ENCODE results near the gene TCF4.

Gene TCF4

DNA sequence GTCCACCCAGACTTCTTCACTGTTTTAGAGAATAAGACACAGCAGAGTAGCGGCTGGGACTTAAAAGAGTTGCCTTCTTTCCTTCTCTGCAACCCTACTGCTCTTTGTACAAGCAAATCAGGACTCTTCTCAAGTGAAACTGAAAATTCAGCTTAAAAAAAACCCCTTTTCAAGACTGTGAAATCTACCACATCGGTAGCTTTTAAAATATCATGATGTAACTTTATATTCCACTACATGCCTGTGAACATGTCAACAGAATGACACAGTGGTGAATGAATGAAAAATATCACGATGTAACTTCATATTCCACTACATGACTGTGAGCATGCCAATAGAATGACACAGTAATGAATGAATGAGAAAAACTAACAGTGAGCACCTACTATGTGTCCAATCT is 53.4 kb downstream of the TCF4 start:
- DNase-seq (ENCODE audit: low read depth) = peak; percentile 27
- TF ChIP-seq, protein P1, sequence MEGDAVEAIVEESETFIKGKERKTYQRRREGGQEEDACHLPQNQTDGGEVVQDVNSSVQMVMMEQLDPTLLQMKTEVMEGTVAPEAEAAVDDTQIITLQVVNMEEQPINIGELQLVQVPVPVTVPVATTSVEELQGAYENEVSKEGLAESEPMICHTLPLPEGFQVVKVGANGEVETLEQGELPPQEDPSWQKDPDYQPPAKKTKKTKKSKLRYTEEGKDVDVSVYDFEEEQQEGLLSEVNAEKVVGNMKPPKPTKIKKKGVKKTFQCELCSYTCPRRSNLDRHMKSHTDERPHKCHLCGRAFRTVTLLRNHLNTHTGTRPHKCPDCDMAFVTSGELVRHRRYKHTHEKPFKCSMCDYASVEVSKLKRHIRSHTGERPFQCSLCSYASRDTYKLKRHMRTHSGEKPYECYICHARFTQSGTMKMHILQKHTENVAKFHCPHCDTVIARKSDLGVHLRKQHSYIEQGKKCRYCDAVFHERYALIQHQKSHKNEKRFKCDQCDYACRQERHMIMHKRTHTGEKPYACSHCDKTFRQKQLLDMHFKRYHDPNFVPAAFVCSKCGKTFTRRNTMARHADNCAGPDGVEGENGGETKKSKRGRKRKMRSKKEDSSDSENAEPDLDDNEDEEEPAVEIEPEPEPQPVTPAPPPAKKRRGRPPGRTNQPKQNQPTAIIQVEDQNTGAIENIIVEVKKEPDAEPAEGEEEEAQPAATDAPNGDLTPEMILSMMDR (IDR thresholded peaks at IDR 0.05; ENCODE audit: insufficient read depth, low read depth, low read length, missing control alignments) = no peak
- no peak overlapping the region for H3K4me3 ChIP-seq (ENCODE audit: low read length)

DNA sequence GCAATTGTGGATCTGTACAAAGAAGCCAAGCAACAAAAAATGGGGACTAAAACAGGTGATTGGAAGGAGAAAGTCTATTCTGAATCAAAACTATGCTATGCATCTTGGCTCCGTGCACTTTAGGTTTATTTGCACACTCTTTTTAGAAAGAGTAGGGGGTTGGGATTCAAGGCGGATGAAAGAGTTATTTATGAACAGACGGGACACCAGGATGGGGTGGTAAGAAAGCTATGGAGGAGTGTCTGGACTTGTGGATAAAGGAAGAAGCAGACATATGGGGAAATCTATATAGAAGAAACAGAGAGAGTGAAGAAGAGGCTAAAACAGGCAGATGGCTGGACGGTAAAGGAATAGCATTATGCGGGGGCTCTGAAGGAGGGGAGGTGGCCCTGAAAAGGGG is 57.8 kb downstream of the TCF4 start:
- TF ChIP-seq, protein P1 (IDR thresholded peaks at IDR 0.05; ENCODE audit: insufficient read depth, low read depth, low read length, missing control alignments) = no peak
- no peak overlapping the region for H3K4me3 ChIP-seq (ENCODE audit: low read length)
- no peak for DNase-seq (ENCODE audit: low read depth)

DNA sequence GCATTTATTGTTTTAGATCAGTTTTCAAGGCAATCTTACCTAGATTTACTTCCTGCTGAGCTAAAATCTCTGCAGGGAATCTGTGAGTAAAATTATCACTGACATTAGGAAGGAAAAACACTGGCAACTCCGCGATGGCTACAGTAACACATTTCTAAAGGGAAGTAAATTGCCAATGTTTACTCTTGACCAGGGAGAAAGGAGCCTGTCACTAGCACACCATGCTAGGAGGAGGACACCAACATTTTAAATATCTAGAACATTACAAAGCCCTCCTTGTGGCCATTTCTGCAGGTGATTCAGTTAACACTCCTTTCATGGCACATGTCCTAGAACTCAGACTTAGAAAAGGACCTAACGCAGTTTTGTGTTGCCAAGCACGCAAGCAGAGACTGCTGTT is 58.4 kb downstream of the TCF4 start:
- H3K4me3 ChIP-seq (ENCODE audit: low read length) = no peak overlapping the region
- TF ChIP-seq, protein P1 (IDR thresholded peaks at IDR 0.05; ENCODE audit: insufficient read depth, low read depth, low read length, missing control alignments) = no peak
- no peak for DNase-seq (ENCODE audit: low read depth)

DNA sequence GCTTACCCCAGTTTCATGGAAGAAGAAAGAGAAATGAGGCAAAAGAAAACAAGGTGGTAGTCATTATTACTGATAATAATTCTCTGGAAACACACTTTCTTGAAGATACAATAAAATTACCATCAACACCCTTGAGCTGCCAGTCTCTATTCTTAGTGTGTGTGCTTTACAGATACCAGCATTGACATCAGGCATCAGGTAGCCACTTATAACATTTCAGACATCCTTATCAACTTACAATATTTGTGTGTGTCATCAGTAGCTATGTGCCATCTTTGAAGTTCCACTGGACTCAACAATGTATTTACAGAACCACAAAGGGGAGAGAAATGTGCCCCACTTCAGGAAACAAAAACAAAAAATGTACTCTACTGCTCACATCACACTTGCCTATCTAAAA is 62.1 kb downstream of the TCF4 start:
- TF ChIP-seq, protein P1 (IDR thresholded peaks at IDR 0.05; ENCODE audit: insufficient read depth, low read depth, low read length, missing control alignments) = no peak
- no peak for DNase-seq (ENCODE audit: low read depth)
- H3K4me3 ChIP-seq (ENCODE audit: low read length) = no peak overlapping the region

DNA sequence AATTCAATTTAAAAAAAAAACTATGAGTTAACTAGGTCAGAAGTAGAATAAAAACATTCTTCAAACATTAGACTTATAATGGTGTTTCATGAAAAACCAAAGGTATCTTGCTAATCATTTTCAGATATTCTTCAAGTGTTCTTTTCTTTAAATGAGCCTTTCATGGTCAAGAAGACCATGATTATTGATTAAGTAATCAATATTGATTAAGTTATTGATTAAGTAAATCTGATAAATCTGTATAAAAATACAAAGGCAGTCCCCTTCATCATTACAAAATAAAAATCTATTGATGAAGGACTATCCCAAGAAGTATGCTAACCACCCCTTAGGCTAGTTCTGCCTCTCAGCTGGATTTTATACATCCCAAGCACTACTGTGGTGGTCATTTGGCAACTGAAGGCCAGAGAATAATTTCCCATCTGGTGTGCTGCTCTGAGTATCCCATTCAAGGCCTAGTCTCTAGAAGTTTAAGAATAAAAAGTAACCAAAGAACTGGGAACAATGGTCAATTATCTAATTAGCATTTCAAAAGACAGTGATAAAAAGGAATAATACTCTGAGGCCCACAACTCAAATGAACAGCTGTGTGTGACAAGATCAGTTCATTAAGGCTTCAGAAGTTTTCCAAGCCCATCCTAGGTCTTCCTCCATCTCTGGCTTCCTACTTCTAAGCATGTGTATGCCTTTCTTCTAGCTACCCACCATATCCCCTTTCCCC is 63.5 kb downstream of the TCF4 start:
- TF ChIP-seq, protein P1 (IDR thresholded peaks at IDR 0.05; ENCODE audit: insufficient read depth, low read depth, low read length, missing control alignments) = no peak
- DNase-seq (ENCODE audit: low read depth) = no peak
- H3K4me3 ChIP-seq (ENCODE audit: low read length) = no peak overlapping the region

DNA sequence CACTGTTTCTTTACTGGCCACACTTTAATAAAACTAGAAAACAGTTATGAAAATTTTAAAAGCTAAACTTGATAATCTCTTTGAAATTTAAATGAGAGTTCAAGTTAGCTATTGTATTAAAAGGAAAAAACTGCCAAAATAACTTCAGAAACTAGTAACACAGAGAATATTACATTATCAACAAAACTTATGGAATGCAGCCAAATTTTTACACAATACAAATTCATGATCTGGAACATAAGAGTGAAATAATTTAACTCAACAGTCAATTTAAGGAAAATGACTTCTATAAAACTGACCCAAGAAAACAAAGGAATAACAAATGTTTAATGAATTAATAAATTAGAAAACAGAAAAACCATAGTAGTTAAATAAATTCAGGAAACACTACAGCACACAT is 65.0 kb downstream of the TCF4 start:
- TF ChIP-seq, protein P1 (IDR thresholded peaks at IDR 0.05; ENCODE audit: insufficient read depth, low read depth, low read length, missing control alignments) = no peak
- H3K4me3 ChIP-seq (ENCODE audit: low read length) = no peak overlapping the region
- no peak for DNase-seq (ENCODE audit: low read depth)

DNA sequence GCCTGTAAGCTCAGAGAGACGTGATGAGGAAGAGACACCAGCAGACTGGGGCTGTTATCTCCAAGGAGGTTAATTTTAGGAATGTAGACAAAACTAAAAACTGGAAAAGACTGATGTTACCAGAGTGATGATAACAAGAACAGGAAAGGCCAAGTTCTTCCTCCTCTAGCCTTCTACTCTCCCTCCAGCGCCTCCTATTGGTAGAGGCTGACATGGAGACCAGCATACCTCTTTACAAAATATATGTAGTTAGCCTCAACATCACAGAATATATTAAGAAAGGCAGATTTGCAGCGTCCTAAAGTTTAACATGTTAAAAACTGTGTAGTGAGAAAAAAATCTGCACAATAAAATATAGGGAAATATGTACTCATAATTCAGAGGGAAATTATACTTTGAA is 66.0 kb downstream of the TCF4 start:
- no peak overlapping the region for H3K4me3 ChIP-seq (ENCODE audit: low read length)
- peak; percentile 26 for DNase-seq (ENCODE audit: low read depth)
- TF ChIP-seq, protein P1 (IDR thresholded peaks at IDR 0.05; ENCODE audit: insufficient read depth, low read depth, low read length, missing control alignments) = peak; percentile 41

All from epithelial cell of esophagus (primary cell).